Lower leg skin (tissue), 4 donors: Measurements from ENCODE around the gene FHAD1. TPM values are rescaled to one million over a fixed set of nuclear protein-coding genes. Genes with fewer than 3 reads are reported as not detected.

ENCODE experiments used
- DNase-seq, 2 donors: peaks; one replicate each; pipeline ENCODE4 v3.0.0-alpha.2; 2019; ENCODE audit warnings: low spot score in 2 of 2
- H3K4me3 ChIP-seq: fragments of 200-600 bp; sonication (generic); 2 replicates; pipeline ENCODE4 v1.5.1; 2017; ENCODE audit warnings: mild to moderate bottlenecking, low read depth; ENCODE audit not compliant: poor library complexity, severe bottlenecking
- CTCF ChIP-seq, 3 donors: fragments of 450-650 bp; IDR thresholded peaks; one replicate each; pipeline ENCODE4 v1.5.1; 2016; ENCODE audit warnings: antibody characterized with exemption in 3 of 3, mild to moderate bottlenecking in 3 of 3, moderate library complexity in 2 of 3
- POLR2A ChIP-seq, 2 donors: fragments of 450-650 bp; IDR thresholded peaks; one replicate each; pipeline ENCODE4 v1.6.1; 2016 to 2017; ENCODE audit warnings: antibody characterized with exemption in 2 of 2, mild to moderate bottlenecking in 1 of 2, moderate library complexity in 1 of 2
- WGBS, 2 donors: methylation state at CpG; one replicate each; pipeline ENCODE4 v1.1.5; 2018; 5-methylcytosine and 5-hydroxymethylcytosine counted together
- intact Hi-C: fragments of 100-400 bp; cut with DNase I; formaldehyde crosslinking; loops from one replicate; pipeline ENCODE4 v1.15.0; 2023; ENCODE audit warnings: low total_unique reads
- total RNA-seq, 4 donors: library from RNA; depleted of rRNA; stranded (reverse); fragments of >200 nt; gene quantifications; one replicate each; pipeline ENCODE4 v1.1.0, GENCODE V29; 2016

The FHAD1 gene
- total RNA-seq, 4 donors from 2014 or later: 0.52 to 2.0 TPM; not detected in 2

GRCh38 chr1:15210651-15211375 lies 36.2 kb upstream of the FHAD1 start:
- H3K4me3 ChIP-seq: no peak overlapping the region
- no peak for TF ChIP-seq POLR2A (IDR thresholded peaks at IDR 0.05)
- intact Hi-C loops: no loop called here
- DNase-seq: peak in 1 of 2 donors; percentile 53
- WGBS, 2 donors: 84 to 86% methylated on average over 7 of the region's 7 CpGs

- WGBS, 2 donors: 93 to 98% methylated on average over 3 of the region's 3 CpGs
- intact Hi-C loops: no loop called here
- no peak for TF ChIP-seq POLR2A (IDR thresholded peaks at IDR 0.05)
- TF ChIP-seq CTCF (IDR thresholded peaks at IDR 0.05): no peak
- no peak overlapping the region for H3K4me3 ChIP-seq
- no peak for DNase-seq
Measured at GRCh38 chr1:15211424-15211823, 35.6 kb upstream of the FHAD1 start.

- DNase-seq: no peak
- 75 to 76% methylated on average over 17 of the region's 17 CpGs for WGBS, 2 donors
- intact Hi-C loops: no loop called here
Measured at GRCh38 chr1:15212216-15212953, 34.6 kb upstream of the FHAD1 start.

GRCh38 chr1:15212954-15213291 lies 34.1 kb upstream of the FHAD1 start:
- DNase-seq: no peak
- TF ChIP-seq CTCF (IDR thresholded peaks at IDR 0.05) (no peak), POLR2A (IDR thresholded peaks at IDR 0.05) (no peak)
- 84 to 98% methylated on average over 3 of the region's 3 CpGs for WGBS, 2 donors
- intact Hi-C loops: no loop called here
- H3K4me3 ChIP-seq: no peak overlapping the region

More at GRCh38 chr1:15212216-15212953, 34.6 kb upstream of the FHAD1 start:
- no peak overlapping the region for H3K4me3 ChIP-seq
- TF ChIP-seq POLR2A (IDR thresholded peaks at IDR 0.05) (no peak), CTCF (IDR thresholded peaks at IDR 0.05) (no peak)

- no peak overlapping the region for H3K4me3 ChIP-seq
- TF ChIP-seq CTCF (IDR thresholded peaks at IDR 0.05): no peak
- TF ChIP-seq POLR2A (IDR thresholded peaks at IDR 0.05): no peak
- WGBS, 2 donors: 83 to 84% methylated on average over 7 of the region's 7 CpGs
- intact Hi-C loops: no loop called here
- peak in 1 of 2 donors; percentile 32 for DNase-seq
Measured at GRCh38 chr1:15213341-15213821, 33.6 kb upstream of the FHAD1 start.

GRCh38 chr1:15214527-15214926 lies 32.5 kb upstream of the FHAD1 start:
- intact Hi-C loops: no loop called here

More at GRCh38 chr1:15214527-15214926, 32.5 kb upstream of the FHAD1 start:
- DNase-seq: no peak
- WGBS, 2 donors: 58 to 72% methylated on average over 19 of the region's 19 CpGs
- no peak overlapping the region for H3K4me3 ChIP-seq
- TF ChIP-seq POLR2A (IDR thresholded peaks at IDR 0.05) (no peak), CTCF (IDR thresholded peaks at IDR 0.05) (no peak)
